Activated T-cell treated with anti-CD3 and anti-CD28 coated beads for 1 hour (primary cell): Measurements from ENCODE around the gene CASP8AP2.
"Not testable (repeated sequence)": the region's sequence is repeated elsewhere in the genome, so short reads cannot be mapped to it uniquely, and the experiment has no call there.

ENCODE experiments used
- DNase-seq: peaks from one replicate; pipeline ENCODE4 v3.0.0-alpha.2; 2020; ENCODE audit warnings: low read depth

CASP8AP2 gene

DNA sequence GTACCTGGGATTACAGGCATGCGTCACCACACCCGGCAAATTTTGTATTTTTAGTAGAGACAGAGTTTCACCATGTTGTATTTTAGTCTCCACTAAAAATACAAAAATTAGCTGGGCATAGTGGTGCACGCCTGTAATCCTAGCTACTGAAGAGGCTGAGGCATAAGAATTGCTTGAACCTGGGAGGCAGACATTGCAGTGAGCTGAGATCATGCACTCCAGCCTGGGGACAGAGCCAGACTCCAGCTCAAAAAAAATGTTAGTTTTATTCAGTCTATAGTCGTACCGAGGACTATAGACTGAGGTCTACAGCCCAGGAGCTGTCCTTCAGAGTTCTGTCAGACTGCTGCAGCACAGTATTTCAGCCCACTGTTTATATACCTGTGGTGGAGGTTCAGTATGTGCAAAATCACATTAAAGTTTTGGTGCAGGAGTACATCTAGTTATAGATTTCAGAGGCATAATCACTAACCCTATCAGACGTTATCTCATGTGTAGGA is 3.6 kb upstream of the CASP8AP2 start:
- no peak for DNase-seq

DNA sequence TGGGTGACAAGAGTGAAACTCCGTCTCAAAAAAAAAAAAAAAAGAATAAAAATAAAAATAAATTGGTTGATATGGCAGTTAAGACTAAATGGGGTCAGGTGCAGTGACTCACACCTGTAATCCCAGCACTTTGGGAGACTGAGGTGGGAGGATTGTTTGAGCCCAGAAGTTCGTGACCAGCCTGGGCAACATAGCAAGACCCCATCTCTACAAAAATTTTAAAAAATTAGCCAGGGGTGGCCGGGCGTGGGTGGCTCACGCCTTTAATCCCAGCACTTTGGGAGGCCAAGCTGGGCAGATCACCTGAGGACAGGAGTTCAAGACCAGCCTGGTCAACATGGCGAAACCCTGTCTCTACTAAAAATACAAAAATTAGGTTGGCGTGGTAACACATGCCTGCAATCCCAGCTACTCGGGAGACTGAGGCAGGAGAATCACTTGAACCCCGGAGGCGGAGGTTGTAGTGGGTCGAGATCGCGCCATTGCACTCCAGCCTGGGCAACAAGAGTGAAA is 1.1 kb upstream of the CASP8AP2 start:
- DNase-seq = not testable (repeated sequence)

DNA sequence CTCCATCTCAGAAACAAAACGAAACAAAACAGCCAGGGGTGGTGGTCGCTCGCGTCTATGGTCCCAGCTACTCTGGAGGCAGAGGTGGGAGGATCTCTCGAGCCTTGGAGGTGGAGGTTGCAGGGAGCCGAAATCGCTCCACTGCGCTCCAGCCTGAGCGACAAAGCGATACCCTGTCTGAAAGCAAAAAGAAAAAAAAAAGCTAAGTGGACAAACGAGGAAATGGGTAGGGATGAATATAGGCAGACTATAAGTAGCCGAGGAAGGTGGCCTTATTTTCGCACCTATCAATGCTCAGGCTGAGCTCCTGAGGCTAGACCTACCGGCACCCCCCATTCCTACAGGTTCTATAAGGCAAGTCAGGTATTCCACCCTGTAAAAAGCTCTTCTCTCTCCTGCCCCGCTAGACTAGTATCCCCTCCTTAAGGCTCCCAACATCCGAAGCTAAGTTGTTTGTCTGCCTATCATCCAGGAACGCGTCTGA is 650 bp upstream of the CASP8AP2 start:
- no peak for DNase-seq

DNA sequence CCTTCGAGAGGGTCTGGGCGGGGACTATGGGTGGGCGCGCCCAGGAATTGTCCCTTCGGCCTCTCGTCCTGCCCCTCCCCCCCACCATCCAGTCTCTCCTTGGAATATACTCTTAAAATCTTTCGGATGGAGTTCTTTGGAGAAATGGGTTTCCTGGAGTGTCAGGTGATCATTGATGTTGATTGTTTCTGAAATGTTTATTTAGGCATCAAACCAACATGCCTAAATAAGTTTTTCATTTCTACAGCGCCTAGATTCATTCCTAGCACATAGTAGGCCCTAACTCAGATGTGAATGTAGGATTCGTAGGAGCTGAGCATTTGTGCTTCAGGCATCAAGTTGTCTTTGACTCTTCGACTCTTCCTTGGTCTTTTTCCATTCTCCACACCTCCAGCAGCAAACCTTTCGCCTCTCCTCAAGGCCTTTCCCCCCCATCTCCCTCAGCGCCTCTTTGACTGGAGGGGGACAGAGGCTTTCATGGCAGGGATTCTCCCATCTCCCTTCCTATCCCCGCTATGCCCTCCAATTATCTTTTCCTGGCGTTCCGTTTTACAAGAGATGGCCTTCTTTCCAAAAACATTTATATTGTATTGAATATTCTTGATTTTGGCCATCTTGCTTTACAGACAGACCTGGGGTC is 610 bp downstream of the CASP8AP2 start:
- no peak for DNase-seq

DNA sequence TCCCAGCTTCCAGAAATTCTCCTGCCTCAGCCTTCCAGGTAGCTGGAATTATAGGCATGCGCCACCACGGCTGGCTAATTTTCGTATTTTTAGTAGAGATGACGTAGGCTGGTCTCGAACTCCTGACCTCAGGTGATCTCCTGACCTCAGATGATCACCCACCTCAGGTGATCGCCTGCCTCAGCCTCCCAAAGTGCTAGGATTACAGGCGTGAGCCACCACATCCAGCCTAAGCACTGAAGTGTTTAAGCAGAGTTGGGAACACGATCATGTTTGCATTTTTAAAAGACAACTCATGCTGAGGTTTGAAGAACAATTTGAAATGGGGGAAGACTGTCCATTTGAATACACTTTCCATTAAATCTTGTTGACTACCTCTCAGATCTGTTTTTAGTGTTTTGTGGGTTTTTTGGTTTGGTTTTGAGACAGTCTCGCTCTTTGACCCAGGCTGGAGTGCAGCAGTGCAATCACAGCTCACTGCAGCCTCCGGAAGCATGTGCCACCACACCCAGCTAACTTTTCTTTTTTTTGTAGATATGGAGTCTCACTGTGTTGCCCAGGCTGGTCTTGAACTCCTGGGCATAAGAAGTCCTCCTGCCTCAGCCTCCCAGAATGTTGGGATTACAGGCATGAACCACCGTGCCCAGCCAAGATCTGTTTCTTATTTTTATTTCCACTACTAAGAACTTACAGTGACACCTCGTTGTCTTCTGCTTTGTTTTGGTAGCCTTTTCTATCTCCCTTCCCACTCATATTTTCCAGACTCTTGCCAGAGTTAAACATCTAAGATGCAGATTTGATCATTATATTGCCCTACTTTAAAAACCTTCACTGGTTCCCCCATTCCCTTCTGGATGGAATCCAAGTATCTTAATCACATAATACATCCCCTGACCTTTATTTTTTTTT is 5.5 kb downstream of the CASP8AP2 start:
- no peak for DNase-seq

DNA sequence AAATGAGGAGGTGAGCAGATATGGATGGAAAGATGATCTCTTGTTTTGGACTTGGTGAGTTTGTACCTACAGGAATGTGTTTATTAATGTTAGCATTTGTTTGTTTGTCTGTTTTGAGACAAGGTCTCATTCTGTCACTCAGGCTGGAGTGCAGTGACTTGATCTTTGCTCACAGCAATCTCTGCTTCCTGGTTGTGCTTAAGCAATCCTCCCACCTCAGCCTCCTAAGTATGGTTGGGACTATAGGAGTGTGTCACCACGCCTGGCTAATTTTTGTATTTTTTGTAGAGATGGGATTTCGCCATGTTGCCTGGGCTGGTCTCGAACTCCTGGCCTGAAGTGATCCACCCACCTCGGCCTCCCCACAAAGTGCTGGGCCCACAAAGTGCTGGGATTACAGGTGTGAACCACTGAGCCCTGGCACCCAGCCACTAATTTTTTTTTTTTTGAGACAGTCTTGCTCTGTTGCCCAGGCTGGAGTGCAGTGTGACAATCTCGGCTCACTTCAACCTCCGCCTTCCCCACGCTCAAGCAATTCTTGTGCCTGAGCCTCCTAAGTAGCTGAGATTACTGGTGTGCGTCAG is 7.1 kb downstream of the CASP8AP2 start:
- DNase-seq = no peak

DNA sequence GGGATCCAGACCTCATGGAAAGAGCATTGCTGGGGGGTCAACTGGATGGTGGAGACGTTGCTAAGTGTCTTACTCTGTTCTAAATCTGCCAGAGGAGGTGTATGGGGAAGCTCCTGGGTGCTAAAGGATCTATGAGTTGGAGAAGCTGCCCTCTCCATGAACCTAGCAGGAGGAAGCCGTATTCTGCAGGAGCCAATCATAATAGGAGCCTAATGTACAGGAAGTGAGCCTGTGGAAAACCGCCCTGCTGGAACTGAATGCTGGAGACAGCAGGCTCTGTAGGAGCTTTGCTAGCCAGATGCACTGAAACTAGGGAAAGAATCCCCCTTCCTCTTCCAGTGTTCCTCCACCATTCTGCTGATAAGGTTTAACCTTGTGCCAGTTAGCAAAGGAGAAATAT is 10.9 kb downstream of the CASP8AP2 start:
- no peak for DNase-seq

DNA sequence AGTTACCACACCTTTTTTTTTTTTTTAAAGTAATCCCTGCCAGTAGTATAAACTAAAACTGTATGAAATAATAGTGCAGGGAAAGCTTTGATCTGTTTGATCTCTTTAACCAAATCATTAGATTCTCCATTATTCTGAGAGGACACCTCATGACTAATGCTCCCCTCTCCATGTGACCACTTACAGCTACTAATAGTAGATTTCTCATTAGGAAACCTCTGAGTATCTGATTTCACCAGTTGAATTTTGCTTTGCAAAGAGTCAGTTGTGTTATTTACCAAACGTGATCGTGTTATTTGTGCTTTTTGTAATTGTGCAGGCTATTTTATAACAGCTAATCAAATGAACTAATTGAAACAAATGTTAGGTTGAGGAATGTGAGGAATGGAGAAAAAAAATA is 12.5 kb downstream of the CASP8AP2 start:
- no peak for DNase-seq

DNA sequence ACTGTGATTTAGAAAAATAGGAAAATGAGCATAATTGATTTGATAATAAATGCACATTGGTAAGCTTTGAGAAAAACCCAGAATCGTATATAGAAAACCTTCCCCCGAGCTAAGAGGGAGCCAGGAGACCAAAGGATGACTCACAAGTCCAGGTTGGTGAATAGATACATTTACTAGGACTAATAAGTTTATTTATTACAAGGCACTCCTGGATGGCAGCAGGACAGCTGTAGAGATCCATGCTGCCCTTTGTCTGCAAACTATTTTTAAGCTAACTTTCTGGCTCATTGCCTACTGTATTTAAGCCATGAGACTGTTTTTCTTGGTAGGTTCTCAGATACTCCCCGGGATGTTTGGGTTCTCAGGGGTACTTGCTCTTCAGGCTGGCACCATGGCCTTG is 13.4 kb downstream of the CASP8AP2 start:
- DNase-seq = no peak

DNA sequence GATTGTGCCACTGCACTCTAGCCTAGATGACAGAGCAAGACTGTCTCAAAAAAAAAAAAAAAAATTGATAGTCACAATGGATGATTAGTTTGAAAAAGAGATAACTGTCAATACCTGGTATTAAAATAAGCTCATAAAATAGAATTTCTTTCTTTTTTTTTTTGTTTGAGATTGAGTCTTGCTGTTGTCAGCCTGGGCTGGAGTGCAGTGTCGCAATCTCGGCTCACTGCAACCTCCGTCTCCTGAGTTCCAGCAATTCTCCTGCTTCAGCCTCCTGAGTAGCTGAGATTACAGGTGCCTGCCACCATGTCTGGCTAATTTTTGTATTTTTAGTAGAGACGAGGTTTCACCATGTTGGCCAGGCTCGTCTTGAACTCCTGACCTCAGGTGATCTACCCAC is 17.8 kb downstream of the CASP8AP2 start:
- not testable (repeated sequence) for DNase-seq

DNA sequence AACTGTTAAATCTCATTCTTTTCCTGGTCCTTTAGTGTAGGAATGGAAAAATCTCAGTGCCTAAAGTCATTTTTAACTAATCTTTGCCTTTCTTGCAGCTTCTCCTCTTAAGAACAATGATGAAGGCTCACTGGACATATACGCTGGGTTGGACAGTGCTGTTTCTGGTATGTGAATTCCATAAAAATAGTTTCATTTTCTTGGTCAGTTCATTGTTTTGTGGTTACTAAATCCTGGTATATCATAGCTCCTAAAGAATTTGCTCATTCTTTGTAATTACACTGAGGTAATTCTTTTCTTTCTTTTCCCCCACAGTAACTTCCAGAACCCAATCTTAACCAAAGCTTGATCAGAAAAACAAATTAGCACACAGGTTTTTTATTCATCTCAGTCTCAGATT is 23.4 kb downstream of the CASP8AP2 start:
- no peak for DNase-seq

DNA sequence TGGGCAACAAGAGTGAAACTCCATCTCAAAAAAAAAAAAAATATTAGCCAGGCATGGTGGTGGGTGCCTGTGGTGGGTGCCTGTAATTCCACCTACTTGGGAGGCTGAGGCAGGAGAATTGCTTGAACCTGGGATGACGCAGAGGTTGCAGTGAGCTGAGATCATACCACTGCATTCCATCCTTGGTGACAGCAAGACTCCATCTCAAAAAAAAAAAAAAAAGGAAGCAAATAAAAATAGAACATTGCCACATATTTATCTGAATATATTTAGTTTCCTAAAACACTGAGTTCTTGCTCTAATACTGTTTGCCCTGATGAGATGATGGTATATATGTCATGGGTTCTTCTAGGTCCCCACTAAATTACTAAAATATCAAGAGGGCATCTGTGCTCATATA is 28.4 kb downstream of the CASP8AP2 start:
- DNase-seq = no peak

DNA sequence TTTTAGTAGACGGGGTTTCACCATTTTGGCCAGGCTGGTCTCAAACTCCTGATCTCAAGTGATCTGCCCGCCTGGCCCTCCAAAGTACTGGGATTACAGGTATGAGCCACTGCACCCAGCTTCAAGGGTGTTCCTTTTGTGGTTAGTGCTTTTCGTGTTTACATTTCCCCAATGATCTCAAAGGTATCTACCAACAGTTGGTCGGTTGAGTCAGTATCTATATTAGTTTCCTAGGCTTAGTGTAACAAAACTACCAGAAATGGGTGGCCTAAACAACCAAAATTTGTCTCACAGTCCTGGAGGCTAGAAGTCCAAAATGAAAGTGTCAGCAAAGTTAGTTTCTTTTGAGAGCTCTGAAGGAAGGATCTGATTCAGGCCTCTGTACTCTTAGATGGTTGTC is 30.1 kb downstream of the CASP8AP2 start:
- DNase-seq = no peak

DNA sequence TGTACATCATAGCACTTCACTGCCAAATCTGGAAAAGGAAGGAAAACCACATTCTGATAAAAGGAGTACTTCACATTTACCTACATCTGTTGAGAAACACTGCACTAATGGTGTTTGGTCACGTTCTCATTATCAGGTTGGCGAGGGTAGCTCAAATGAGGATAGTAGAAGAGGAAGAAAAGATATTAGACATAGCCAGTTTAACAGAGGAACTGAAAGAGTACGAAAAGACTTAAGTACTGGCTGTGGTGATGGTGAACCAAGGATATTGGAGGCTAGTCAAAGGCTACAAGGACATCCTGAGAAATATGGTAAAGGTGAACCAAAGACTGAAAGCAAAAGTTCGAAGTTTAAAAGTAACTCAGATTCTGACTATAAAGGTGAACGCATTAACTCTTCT is 32.6 kb downstream of the CASP8AP2 start:
- no peak for DNase-seq

DNA sequence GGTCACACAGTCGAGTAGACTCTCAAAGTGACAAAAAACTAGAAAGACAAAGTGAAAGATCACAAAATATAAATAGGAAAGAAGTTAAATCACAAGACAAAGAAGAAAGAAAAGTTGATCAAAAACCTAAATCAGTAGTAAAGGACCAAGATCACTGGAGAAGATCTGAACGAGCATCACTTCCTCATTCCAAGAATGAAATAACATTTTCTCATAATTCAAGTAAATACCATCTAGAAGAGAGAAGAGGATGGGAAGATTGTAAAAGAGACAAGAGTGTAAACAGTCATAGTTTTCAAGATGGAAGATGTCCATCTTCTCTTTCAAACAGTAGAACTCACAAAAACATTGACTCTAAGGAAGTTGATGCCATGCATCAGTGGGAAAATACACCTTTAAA is 33.0 kb downstream of the CASP8AP2 start:
- DNase-seq = no peak

DNA sequence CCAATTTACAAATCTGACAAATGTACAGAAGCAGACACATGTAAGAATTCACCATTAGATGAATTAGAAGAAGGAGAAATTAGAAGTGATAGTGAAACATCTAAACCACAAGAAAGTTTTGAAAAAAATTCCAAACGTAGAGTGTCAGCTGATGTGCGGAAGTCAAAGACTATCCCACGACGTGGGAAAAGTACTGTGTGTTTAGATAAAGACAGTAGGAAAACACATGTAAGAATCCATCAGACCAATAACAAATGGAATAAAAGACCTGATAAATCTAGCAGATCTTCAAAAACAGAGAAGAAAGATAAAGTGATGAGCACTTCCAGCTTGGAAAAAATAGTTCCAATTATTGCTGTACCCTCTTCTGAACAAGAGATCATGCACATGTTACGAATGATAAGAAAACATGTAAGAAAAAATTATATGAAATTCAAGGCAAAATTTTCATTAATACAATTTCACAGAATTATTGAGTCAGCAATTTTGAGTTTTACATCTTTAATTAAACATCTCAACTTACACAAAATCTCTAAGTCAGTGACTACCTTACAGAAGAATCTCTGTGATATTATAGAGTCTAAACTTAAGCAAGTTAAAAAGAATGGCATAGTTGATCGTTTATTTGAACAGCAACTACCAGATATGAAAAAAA is 36.5 kb downstream of the CASP8AP2 start:
- no peak for DNase-seq

DNA sequence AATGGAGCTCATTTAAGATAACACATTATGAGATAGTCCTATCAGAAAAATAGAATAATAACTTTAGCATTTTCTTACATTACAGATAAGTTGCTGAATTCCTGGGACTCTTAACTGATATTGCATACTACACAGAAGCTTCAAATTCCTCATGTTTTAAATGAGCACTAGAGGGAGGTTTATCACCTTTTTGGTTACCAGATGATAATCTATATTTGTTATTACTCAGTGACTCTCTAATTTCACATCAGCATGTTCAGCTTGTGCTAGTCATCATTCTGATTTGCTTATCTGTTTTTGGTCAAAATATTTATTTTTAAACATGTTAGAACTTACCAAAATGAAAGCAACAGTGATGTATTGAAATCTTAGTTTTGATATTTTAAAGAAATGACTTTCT is 44.0 kb downstream of the CASP8AP2 start:
- no peak for DNase-seq

DNA sequence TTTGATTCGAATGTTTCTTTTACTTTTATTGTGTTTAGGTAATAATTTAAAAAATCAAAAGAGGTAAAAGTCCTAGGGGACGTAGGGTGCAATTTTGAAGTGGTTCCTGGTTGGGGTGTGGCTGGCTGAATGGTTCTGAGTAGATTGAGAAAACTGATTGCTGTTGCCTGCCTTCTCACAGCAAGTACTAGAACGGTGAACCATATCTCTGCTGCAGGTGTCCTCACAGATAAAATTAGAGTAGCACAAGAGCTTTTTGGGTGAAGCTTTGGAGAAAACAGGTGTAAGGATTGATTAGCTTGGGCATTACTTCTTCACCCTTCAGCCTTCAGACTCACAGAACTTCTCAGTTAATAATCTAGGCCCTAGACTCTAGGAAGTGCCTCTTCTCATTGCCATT is 44.8 kb downstream of the CASP8AP2 start:
- no peak for DNase-seq

DNA sequence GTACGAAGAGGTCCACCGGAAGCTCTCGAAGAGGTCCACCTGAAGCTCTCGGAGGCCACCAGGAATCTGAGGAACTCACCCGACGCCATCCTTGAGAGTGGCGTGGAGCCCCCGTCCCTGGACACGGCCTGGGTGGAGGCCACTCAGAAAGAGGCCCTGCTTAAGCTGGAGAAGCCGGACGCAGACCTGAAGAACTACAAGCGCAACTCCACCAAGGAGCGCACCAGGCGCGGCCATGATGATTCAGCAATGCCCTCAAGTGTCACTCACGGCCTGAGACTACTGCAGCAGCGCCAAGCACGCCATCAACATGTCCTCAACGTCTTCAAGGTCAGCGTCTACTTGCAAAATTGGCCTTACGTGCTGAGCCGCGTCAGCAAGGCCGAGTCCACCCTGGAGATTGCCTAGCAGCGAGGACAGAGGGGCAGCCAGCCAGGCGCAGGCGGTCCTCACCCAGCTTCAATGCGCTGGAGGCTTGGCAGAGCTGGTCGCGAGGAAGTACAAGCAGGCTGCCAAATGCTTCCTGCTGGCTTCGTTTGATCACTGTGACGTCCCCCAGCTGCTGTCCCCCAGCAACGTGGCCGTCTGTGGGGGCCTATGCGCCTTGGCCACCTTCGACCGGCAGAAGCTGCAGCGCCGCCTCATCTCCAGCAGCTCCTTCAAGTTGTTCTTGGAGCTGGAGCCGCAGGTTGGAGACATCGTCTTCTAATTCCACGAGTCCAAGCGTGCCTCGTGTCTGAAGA is 56.9 kb downstream of the CASP8AP2 start:
- DNase-seq = no peak

DNA sequence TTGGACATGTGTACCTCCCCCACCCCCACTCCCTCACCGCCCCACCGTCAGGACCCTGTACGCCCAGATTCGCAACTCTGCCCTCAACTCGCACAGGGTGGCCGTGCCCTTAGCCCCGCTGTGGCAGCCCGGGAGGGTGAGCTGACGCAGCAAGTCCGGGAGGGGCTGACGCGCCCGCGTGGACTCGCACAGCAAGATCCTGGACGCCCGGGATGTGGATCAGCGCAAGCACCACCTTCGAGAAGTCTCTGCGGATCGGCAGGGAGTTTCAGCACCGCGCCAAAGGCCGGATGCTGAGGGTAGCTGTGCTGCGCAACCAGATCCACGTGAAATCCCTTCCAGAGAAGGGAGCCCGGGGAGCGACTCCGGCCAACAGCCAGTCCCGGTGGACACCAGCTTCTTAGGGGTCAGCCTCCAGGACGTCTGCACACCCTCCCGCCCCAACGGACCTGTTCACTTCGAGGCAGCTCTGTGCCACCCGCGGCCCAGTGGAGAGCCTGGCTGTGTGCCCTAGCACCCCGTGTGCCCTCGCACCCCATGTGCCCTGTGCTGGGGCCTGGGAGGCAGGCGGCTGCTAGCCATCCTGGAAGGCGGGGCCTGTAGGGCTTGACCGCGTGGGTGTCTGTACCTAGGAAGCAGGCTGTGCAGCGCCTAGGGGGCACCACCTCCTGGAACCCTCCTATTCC is 57.9 kb downstream of the CASP8AP2 start:
- no peak for DNase-seq

DNA sequence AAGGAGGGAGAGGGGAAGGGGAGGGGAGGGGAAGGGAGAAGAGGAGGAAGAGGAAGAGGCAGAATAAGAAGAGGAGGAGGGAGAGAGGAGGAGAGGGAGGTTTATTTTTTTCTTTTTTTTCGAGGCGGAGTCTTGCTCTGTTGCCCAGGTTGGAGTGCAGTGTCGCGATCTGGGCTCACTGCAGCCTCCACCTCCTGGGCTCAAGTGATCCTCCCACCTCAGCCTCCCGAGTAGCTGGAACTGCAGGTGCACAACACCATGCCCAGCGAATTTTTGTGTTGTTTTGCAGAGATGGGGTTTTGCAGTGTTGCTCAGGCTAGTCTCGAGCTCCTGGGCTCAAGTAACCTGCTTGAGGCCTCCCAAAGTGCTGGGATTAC is 58.4 kb downstream of the CASP8AP2 start:
- DNase-seq = no peak
